PC-3 (cell line): ENCODE data around the gene TCN2.

Experiments used
- CTCF ChIP-seq: fragments of 300-600 bp; sonication (generic); conservative IDR thresholded peaks from 2 replicates; pipeline ENCODE4 v1.5.1; 2017; ENCODE audit warnings: antibody characterized with exemption, low read depth, mild to moderate bottlenecking, low read length
- EZH2 ChIP-seq: fragments of 300-600 bp; sonication (generic); IDR thresholded peaks from one replicate; pipeline ENCODE4 v1.6.1; 2017; ENCODE audit warnings: antibody characterized with exemption, mild to moderate bottlenecking, low read length; ENCODE audit not compliant: unreplicated experiment

DNA sequence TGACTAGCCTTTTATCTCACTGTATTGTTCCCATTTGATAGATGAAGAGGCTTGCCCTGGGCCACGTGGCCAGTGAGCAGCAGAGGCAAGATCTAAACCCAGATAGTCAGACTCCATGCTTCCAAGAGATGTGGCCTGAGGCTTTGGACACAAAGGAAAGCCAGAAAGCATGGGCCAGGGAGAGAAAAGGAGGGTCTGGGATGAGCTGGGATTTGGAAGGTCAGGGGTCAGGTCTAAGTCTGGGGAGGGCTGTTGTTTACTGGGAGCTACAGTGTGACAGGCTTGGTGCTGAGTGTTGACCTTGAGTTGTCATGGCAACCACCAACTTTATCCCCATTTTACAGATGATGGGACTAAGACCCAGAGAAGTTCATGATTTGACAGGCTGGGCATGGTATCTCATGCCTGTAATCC, 30.7 kb downstream of the TCN2 start:
- TF ChIP-seq CTCF (no peak), EZH2 (no peak)
